GM19438 (cell line): ENCODE measurements around the gene DKK2.

Source experiments
- ATAC-seq: cut with Tn5 transposase; IDR thresholded peaks from one replicate; pipeline ENCODE4 v1.9.1; 2021; ENCODE audit warnings: low read depth; ENCODE audit not compliant: unreplicated experiment

The DKK2 gene

DNA sequence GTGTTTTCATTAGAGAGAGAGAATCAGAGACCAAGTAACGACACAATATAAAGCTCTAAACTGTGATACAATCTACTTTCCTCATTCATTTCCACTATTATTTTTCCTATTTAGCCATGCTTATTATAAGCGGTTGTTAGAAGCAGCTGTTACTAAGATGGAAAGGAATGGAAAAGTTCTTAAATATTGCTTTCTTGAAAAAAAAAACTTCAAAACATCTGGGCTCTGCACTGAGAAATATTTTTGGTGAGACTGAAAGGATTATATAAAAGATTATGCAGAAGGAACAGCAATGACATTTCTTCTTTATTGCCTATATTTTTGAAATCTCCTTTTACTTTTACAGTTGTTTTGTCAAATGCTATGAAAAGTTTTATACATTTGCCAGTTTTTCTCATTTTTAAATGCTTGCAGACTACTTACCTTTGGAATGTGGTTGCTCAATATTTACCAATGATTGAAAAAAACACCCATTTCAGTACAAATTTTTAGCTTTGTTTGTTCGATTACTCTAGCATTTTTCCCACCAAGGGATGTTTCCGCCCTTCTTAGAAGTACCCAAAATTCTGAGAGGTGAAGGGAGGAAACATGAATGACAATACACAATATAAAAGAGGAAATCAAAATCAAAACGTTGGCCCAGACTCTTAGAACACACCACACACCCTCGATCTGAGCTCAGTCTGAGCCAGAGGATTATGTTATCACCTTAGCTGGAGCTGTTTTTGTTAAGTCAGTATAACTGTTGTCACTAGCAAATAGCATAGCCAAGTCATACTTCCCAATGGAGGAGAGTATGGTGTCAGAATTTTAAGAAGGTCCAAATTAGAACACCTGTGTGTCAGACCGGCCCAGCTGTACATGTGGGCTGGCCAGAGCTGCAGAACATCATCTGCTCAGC is 18.4 kb downstream of the DKK2 start:
- no peak for ATAC-seq

GRCh38 chr4:107011312-107011711 is 24.8 kb downstream of the DKK2 start:
- ATAC-seq: no peak

DNA sequence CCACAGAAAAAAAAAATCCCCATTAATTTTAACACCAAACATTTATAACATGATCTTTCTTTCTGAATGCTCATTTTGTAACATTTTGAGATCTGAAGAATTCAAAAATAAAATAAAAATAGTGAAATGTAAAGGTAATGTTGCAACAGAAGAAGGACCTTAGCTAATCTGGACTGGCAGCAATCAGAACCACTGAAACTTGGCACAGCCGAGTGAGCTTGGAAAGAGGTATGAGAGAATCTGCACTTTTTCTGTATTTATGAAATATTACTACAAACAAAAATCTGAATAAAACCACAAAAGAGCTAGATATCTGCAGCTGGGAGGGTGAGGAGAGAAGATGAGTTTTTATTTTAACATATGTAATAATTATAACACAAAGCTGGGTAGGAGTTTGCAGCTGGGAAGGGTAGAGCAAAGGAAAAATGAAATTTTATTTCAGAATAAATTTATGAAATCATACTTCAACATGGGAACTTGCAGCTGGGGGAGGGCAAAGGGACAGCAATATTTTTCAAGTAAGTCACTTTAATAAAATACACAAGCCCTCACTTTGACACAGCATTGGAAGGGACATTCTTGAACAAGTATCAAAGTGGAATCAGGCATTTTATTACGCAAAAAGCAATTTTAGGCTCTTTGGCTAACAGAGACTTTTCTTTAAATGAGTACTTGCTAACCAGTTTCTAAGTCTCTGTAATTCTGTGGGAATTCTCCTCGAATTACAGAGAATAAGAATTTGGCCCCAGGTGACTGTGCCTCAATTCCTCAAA is 26.7 kb downstream of the DKK2 start:
- no peak for ATAC-seq

GRCh38 chr4:107008115-107008514 is 28.0 kb downstream of the DKK2 start:
- ATAC-seq: no peak

GRCh38 chr4:107006218-107006617 is 29.9 kb downstream of the DKK2 start:
- ATAC-seq: no peak

DNA sequence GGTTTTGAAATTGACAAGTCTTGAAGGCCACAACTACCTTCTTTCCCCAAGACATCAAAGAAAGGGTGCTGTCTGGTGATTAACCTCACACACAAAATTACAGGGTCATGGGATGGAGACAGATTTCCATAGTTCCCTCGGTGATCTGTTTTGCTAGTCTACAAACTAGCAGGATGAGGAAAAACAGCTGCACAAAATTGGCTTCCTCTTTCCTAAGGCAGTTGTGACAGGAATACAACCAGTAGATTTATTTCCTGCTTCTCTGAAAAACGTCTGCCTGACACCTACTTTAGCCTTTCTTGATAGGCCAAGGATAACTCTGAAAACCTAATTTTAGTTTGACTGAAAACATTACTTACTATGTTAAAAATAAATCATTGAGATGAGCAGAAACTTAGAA is 39.6 kb downstream of the DKK2 start:
- ATAC-seq: no peak

DNA sequence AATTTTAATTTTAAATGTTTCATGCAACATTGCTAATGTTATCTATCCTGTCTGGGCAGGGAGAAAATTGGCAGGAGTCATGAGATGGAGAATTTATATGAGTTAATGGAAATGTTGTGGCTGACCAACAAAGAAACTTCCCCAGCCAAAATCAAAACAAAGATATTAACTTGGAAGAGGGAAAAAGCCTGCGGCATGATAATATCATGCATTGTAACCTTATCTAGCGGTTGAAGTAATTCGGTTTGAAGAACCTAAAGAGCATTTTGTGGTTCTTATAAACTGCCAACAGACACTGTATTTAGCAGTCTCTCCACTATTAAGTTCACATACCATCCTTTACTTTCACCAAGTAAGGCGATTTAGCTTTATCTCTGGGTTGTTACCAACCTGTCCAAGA is 42.3 kb downstream of the DKK2 start:
- ATAC-seq: no peak

GRCh38 chr4:106987311-106987710 is 48.8 kb downstream of the DKK2 start:
- ATAC-seq: no peak

- ATAC-seq: no peak
Observed at GRCh38 chr4:106986486-106986885, 49.6 kb downstream of the DKK2 start.

GRCh38 chr4:106985830-106986229 is 50.3 kb downstream of the DKK2 start:
- no peak for ATAC-seq

GRCh38 chr4:106982711-106983211 is 53.4 kb downstream of the DKK2 start:
- ATAC-seq: no peak

GRCh38 chr4:106981431-106981830 is 54.7 kb downstream of the DKK2 start:
- ATAC-seq: no peak

DNA sequence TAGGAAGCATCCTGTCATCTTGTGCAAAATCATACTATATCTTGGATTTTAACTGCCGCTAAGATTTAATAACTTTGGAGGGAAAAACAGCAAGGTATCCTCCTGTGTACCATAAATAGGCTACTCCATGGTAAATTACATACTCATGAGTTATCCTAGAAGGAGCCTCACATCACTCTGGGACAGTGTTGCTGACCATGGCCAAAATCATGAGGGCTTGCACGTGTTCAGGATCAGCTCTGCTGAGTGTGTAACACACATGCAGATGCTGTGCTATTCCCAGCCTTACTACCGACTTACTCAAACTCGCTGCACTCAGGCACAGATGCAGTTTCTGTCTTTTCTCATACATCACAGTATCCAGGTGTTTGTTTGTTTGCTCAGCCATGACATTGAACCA is 56.6 kb downstream of the DKK2 start:
- no peak for ATAC-seq

GRCh38 chr4:106978046-106978774 is 57.9 kb downstream of the DKK2 start:
- ATAC-seq: no peak

- ATAC-seq: no peak
Observed at GRCh38 chr4:106971636-106972035, 64.5 kb downstream of the DKK2 start.

DNA sequence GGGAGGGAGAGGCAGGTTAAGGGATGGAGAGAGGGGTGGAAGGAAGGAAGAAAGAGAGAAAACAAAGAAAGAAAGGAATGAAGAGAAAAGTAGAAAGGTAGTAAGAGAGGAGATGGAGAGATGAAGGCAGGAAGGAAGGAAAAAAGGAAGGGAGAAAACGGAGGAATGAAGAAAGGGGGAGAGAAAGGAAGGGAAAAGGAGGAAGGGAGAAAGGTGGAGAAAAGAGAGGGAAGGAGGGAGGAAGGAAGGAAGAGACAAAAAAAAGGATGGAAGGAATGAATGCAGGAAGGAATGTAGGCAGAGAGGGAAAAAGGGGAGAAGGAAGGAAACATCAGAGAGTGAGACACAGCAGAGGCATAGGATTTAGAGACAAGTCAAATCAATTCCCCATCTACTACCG is 68.2 kb downstream of the DKK2 start:
- ATAC-seq: no peak

- ATAC-seq: no peak
Observed at GRCh38 chr4:106953036-106953705, 82.9 kb downstream of the DKK2 start.

DNA sequence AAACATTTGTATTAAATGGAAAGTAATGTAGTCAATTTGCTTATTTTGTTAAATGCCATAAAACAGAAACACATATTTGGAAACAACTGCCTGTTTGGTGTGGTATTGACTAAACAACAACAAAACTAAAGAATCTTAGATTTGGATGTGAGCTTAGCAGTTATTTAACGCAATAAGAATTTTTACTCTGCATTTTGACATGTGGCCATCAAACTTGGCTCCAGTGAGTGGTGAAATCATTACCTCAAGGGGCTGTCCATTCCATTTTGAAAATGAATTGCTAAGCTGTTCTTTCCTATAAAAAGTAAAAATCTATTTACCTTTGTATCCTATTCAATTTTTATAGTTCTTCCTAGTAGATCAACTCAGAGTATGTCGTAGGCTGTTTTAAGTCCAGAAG is 84.2 kb downstream of the DKK2 start:
- ATAC-seq: no peak

DNA sequence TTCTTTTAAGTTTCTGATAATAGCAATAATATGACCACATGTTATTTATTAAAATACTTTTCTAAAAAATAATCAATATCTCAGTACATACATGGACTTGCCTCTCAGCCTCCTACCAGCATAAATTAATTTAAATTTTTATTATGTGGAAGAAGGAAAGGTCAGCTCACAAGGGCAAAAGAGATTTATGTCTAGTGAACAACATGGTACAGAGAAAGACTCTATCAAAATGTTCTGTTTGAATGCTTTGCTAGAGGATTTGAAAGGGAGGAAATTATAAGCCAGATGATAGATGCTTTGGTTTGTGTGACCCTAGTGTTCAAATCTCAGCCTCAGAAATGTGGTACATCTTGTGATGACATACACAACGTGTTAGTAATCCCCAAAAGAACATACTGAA is 94.3 kb downstream of the DKK2 start:
- ATAC-seq: no peak

- no peak for ATAC-seq
Observed at GRCh38 chr4:106930522-106930921, 105.6 kb downstream of the DKK2 start.
